SU-DHL-6 (cell line): Measurements from ENCODE around the gene ABR.

Experiments used
- H2AFZ ChIP-seq: fragments of 200-600 bp; sonication (generic); 2 replicates; pipeline ENCODE4 v1.6.1; 2014; ENCODE audit warnings: low read depth, mild to moderate bottlenecking, moderate library complexity, mixed read lengths, antibody characterized with exemption, low read length; ENCODE audit not compliant: severe bottlenecking
- H3F3A ChIP-seq: fragments of 200-600 bp; shearing (Covaris generic); 2 replicates; pipeline ENCODE4 v1.6.0; 2016; ENCODE audit warnings: antibody characterized with exemption, mild to moderate bottlenecking; ENCODE audit not compliant: insufficient read depth
- H3K27ac ChIP-seq: fragments of 200-600 bp; sonication (generic); 2 replicates; pipeline ENCODE4 v1.5.1; 2016; ENCODE audit warnings: low read depth, mild to moderate bottlenecking, low read length, moderate library complexity, mixed read lengths
- H3K27me3 ChIP-seq: fragments of 200-600 bp; sonication (generic), shearing (Covaris generic); 2 replicates; pipeline ENCODE4 v1.6.0; 2014; ENCODE audit warnings: mild to moderate bottlenecking, low read length
- H3K36me3 ChIP-seq: fragments of 200-600 bp; sonication (generic); 2 replicates; pipeline ENCODE4 v1.6.1; 2014; ENCODE audit warnings: mild to moderate bottlenecking, low read length, mixed read lengths
- H3K4me2 ChIP-seq: fragments of 300-600, 200-600 bp; shearing (Covaris generic), sonication (generic); 2 replicates; pipeline ENCODE4 v1.6.0; 2014; ENCODE audit warnings: low read length, low read depth, mild to moderate bottlenecking; ENCODE audit not compliant: poor library complexity, severe bottlenecking
- H3K4me3 ChIP-seq: fragments of 200-600 bp; sonication (generic); 2 replicates; pipeline ENCODE4 v1.5.1; 2014; ENCODE audit warnings: antibody characterized with exemption, low read length, mild to moderate bottlenecking, mixed read lengths; ENCODE audit not compliant: insufficient read depth, poor library complexity, severe bottlenecking
- H3K79me2 ChIP-seq: fragments of 200-600 bp; sonication (generic); 2 replicates; pipeline ENCODE4 v1.6.1; 2014; ENCODE audit warnings: mild to moderate bottlenecking, low read length, moderate library complexity; ENCODE audit not compliant: insufficient read depth
- H3K9ac ChIP-seq: fragments of 200-600 bp; sonication (generic); 2 replicates; pipeline ENCODE4 v1.7.0; 2014; ENCODE audit warnings: mild to moderate bottlenecking, low read length
- H3K9me2 ChIP-seq: fragments of 200-600 bp; sonication (generic); replicated peaks from 2 replicates; pipeline ENCODE4 v1.6.1; 2014; ENCODE audit warnings: low read length; ENCODE audit not compliant: insufficient read depth
- H3K9me3 ChIP-seq: fragments of 200-600 bp; sonication (generic); 2 replicates; pipeline ENCODE4 v1.6.1; 2014; ENCODE audit warnings: low read length, mixed read lengths; ENCODE audit not compliant: insufficient read depth
- H4K20me1 ChIP-seq: fragments of 200-600 bp; sonication (generic); 2 replicates; pipeline ENCODE4 v1.6.1; 2014; ENCODE audit warnings: low read depth, mild to moderate bottlenecking, antibody characterized with exemption, low read length, moderate library complexity, mixed read lengths
- CTCF ChIP-seq: fragments of 200-600 bp; sonication (generic); IDR thresholded peaks from one replicate; pipeline ENCODE4 v1.5.1; 2017; ENCODE audit warnings: antibody characterized with exemption, mild to moderate bottlenecking, low read length, moderate library complexity; ENCODE audit not compliant: insufficient read depth, poor library complexity, severe bottlenecking
- EZH2phosphoT487 ChIP-seq: fragments of 200-600 bp; sonication (generic), shearing (Covaris generic); conservative IDR thresholded peaks from 2 replicates; pipeline ENCODE4 v1.6.1; 2018; ENCODE audit warnings: mild to moderate bottlenecking, antibody characterized with exemption, low read length, moderate library complexity, mixed read lengths

Gene ABR

GRCh38 chr17:967122-967521 lies 212.7 kb downstream of the ABR start:
- Histone ChIP-seq H3K9ac (no peak overlapping the region), H3K27ac (no peak overlapping the region), H2AFZ (no peak overlapping the region), H3K4me3 (no peak overlapping the region), H3F3A (no peaks in the 10 kb centered on the region), H3K9me3 (no peaks in the 10 kb centered on the region), H3K4me2 (no peak overlapping the region), H3K27me3 (no peaks in the 10 kb centered on the region), H4K20me1 (no peaks in the 10 kb centered on the region), H3K36me3 (no peaks in the 10 kb centered on the region), H3K79me2 (no peaks in the 10 kb centered on the region), H3K9me2 (no peaks in the 10 kb centered on the region)
- no peak for TF ChIP-seq EZH2phosphoT487
- TF ChIP-seq CTCF: no peak

DNA sequence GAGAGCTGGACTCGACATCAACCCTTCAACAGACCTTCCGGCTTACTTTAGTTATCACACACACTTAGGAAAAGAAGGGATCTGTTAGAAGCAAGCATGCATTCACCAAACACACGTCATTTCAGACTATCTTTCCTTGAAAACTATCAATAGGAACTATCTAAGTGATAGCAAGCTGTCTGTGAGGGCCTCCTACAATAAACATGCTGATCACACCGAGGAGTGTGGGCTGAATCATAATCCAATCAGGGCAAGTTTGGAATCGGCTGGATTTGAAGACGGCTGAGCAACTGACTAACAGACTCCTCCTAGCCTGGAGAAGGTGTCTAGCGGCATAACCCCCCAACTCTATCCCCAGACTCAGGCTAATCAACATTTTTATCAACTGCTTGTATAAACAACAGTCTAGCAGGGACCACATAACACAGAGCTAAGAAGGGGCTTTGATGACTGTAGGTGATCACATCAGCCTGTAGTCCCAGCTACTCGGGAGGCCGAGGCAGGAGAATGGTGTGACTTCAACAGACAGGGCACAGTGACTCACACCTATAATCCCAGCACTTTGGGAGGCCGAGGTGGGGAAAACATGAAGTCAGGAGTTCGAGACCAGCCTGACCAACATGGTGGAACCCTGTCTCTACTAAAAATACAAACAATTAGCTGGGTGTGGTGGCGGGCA lies 214.3 kb downstream of the ABR start:
- H3K4me2 ChIP-seq: no peak overlapping the region

DNA sequence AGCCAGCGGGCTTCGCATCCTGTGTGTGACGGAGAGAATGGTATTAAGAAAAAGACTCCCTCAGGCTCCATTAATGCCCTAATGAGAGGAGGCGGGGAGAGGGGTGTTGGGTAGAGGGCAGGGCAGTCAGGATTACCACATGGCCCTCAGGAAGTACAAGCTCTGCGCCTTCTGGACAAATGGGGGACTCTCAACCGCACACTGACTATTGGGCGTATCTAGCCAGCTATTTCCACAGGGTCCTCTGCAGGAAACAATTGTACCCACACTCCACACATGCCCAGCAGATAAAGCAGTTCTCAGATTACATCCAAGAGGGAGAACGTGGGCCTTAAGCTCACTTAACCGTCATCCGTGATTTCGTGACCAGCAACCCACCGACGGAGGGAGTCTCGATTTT lies 214.9 kb downstream of the ABR start:
- Histone ChIP-seq H3K27ac (no peak overlapping the region), H3K79me2 (no peaks in the 10 kb centered on the region), H2AFZ (no peak overlapping the region), H3K27me3 (no peaks in the 10 kb centered on the region), H3K4me2 (no peak overlapping the region), H3K9me3 (no peaks in the 10 kb centered on the region), H3K4me3 (no peak overlapping the region), H4K20me1 (no peaks in the 10 kb centered on the region), H3K9ac (no peak overlapping the region), H3F3A (no peaks in the 10 kb centered on the region), H3K9me2 (no peaks in the 10 kb centered on the region), H3K36me3 (no peaks in the 10 kb centered on the region)
- TF ChIP-seq EZH2phosphoT487 (no peak), CTCF (no peak)

More for the DNA sequence above, 214.3 kb downstream of the ABR start:
- H3K4me3 ChIP-seq: no peak overlapping the region
- H3K27me3 ChIP-seq: no peaks in the 10 kb centered on the region
- no peaks in the 10 kb centered on the region for H3K79me2 ChIP-seq
- H3K9me2 ChIP-seq: no peaks in the 10 kb centered on the region
- H3K9me3 ChIP-seq: no peaks in the 10 kb centered on the region
- no peaks in the 10 kb centered on the region for H4K20me1 ChIP-seq
- no peaks in the 10 kb centered on the region for H3F3A ChIP-seq
- no peak overlapping the region for H3K9ac ChIP-seq
- no peak overlapping the region for H2AFZ ChIP-seq
- no peak overlapping the region for H3K27ac ChIP-seq
- no peak for TF ChIP-seq EZH2phosphoT487
- TF ChIP-seq CTCF: no peak
- H3K36me3 ChIP-seq: no peaks in the 10 kb centered on the region
